ENCODE results near the gene C3orf18.

Gene C3orf18

DNA sequence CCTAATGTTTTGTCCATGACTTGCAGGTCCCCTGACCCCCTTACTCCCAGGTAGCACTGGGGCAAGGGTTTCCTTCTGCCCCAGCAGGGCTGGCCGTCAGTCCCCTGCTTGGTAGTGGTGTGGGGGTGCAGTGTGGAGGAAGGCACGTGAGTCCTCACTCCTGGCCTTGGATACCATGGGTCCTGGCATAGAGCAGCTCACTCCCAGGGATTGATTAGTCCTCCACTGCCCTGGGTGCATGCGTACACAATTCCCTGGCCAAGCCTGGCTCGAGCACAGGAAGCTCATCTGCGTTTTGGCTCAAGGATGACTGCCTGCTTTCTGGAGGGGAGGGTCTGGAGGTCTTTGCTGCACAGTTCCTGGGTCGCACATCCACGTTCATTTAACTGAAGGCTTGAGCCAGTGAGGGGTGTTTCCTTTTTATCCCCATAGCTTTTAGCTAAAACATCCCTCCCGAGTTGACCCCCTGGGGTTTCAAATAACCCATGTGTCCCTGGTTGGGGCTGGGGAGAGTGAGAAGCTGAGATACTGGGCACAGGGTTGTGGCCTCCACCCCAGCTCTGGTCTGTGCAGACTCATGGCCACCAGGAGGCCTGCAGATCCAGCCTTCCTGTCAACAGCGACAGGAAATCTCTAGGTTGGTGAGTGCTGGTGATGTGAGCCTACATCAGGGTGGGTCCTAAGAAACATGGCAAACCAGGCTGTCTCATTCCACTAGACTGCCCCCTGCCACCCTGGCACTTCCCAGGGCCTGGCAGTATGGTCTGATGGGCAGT lies 13.3 kb upstream of the C3orf18 start:
- no peak for DNase-seq (ENCODE audit: low spot score)

DNA sequence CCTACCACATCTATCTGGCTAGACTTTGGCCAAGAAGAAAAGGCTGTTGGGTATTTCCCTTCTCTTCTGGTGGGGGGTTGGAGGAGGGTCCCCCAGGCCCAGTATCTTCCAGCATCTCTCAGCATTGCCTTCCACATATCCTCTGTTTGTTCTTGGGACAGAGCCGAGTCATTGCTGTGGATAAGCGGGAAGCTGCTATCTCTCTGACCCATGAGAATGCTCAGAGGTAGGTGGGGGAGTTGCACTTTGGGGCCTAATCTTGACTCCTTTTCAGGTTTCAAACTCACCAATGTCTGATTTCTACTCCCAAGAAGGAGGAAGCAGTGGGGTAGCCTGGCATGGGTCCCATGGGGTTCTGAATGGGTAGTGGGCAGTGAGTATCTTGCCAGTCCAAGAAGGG lies 9.8 kb upstream of the C3orf18 start:
- DNase-seq (ENCODE audit: low spot score): no peak

DNA sequence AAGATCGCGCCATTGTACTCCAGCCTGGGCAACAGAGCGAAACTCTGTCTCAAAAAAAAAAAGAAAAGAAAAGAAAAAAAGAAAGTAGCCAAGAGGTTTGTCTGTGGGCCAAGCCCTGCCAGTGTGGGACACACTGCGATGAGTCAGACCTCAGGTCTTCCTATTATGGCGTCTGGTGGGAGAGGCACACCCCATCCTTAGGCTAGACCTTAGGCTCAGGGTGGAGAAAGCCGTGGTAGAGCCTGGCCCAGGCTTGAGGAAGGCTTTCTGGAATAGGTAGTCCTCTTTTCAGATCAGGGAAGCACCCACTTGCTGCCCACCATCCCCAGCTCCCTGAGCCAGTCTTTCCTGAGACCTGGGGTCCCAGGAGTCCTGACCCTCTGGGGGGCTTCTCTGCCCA lies 7.8 kb upstream of the C3orf18 start:
- no peak for DNase-seq (ENCODE audit: low spot score)

DNA sequence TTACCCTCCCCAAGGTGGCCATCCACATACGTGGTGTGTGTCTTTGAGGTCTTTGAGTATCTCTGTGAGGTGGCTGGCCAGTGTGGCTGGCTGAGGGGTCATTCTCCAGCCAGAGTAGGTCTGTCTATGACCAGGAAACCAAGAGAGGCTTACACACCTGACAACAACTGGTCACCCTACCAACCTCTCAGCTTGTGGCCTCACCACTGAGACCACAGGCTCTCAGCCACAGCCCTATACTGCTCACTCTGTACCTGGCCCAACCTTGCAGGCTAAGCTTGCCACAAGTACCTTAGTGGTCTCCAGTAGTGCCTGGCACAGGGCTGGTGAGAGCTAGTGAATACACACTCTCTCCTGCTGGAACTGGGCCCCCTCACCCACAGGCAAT lies 6.9 kb upstream of the C3orf18 start:
- DNase-seq (ENCODE audit: low spot score): no peak

DNA sequence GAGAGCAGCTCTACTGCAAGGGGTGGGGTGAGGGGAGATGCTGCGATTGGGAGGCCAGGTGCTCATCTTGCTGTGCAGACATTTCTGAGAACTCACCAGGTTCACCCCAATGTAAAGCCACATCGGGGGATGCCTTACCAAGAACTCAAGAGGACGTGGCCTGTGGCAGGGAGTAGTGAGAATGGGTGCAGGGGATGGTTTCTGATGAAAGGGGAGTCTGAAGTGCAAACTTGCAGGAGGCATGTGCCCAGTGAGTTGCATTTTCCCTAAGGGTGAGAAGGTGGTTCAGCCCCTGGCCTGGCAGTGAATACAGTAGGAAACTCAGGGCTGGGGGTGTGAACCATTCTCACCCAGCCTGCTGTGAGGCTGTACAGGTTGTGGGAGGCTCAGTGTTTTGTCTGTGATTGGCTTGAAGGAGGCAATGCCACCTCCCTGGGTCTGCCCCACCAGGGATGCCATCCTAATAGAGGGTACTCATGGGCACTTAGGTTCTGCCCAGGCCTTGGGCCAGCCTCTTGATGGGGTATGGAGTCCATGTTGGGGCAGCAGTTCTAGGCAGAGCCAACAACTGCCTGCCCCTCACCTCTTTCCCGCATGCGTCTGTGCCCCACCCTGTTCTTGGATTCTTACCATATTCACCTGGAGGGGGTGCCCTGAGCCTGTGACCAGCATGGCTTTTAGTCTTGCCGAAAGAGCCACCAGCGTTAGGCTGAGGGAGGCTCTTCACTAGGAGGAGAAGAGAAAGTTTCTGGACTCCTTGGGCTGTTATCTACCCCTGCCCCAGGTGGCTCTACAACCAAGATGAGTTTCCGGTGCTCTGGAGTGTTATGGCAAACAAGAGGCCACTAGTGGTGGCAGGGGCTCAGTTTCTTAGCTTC lies 6.3 kb upstream of the C3orf18 start:
- DNase-seq (ENCODE audit: low spot score): peak; percentile 43

DNA sequence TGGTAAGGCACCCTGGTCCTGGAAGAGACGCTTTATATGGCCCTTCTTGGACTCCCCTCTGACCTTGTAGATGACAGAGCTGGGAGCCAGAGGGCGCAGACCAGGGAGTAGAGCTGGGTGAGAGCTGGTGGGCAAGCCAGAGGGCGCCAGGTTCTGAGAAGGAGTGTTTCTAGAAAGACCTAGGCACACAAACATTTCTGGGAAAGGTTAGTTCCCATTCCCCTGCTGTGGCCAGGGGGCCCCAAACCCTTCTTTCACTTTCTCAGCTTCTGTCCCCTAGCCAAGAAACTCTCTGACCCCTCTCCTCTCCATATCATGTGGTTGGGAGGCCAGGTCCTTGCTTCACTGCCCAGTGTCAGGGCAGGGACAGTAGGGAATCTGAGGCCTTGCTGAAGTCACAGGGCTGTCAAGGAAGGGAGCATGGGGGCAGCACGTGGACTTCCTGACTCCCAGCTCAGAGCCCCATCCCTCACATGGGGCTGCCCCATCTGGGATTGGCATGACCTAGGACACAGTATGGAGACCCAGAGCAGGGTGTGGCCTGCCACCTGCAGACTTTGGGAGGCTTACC lies 5.3 kb upstream of the C3orf18 start:
- DNase-seq (ENCODE audit: low spot score): no peak

DNA sequence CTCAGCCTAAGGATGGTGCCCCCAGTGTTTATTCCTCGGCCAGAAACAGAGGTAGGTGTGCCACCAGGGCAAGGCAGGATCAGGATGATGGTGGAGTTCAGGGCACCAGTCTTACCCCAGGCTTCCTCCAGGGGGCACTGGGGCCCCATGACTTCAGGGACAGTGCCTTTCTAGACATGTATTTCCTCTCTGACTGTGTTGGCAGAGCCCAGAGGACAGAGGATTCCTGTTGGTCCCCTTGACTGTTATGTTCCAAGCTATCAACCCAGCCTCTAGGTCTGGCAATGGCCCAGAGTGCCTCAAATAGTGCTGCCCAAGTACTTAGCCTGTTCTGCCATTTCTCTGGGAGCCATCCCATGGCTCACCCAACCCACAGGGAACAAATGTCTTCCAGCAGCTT lies 4.6 kb upstream of the C3orf18 start:
- peak; percentile 82 for DNase-seq (ENCODE audit: low spot score)

DNA sequence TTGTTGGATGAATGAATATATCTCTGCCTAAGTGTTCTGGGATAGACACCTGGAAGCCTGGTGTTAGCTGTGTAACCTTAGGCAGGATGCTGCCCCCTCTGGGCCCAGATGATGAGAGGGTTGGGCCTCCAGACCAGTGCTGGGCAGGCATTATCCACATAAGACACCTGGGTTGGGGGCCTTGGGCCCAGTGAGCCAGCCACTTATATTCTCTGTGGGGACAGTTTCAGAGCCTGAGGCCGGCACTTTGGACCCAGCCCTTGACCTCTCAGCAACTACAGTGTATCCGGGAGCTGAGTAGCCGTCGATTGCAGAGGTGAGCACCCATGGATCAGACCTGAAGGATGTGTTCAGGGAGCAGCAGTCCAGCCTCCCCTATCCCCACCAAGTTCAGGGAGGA lies 3.9 kb upstream of the C3orf18 start:
- DNase-seq (ENCODE audit: low spot score): no peak

DNA sequence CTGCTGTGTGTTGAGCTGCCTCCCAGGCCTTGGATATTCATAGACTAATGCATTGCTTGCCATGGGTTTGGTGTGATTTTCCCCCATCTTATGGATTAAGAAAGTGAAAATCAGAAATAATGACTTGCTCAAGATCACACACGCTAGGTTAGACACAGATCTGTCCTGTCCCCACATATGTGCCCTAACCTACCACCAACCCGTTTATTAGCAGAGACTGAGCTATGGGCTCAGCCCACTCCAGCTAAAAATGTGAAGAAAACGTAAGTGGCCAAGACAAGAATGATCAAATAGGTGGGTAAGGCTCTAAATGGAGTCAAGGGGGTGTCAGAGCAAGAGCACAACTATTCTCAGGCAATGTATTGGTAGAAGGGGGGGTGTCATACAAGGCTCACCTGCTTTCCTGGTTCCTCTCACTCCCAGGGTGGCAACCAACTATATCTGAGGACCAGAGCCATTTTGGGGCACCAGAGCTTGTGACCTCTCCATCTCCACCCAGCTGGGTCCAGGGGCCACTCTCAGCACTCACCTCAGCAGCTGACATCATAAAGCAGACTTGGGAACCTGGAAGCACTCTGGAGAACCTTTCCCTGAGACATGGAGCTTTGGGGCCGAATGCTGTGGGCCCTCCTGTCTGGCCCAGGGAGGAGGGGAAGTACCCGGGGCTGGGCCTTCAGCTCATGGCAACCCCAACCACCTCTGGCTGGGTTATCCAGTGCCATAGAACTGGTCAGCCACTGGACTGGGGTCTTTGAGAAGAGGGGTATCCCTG lies 3.1 kb upstream of the C3orf18 start:
- DNase-seq (ENCODE audit: low spot score): no peak

DNA sequence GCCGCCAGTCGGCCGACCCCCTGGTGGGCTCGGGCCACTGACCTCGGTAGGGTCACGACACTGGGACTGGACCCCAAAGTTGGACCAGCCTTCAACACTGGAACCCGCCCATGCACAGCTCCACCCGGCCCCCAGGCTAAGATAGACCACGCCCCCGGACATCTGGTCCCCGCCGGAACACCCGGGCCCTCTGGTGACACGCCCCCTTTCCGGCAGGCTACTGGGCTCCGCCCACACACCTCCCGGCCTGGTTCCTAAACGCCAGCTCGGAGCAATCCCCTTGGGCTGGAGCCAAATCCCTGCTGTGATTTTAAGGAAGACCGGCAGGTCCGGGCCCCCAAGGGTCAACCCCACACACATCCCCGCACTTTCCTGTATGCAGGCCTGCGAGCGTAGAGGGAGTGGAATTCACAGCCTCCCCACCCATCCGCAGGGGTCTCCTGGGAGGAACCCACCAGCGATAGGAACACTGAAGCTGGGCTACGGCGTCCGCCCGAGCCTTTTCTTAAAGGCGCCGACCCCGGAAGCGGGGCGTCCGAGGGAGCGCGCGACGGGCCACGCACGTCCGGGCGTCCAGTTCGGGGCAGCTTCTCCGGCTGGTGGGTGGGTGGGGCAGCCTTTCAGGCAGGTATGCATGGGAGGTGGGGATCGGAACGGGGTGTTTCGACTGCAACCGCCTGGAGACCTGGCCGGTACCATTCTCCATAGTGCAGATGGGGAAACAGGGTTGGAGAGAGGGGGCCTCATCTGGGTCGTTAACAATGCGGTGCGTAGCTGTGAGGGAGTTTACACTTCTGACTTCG lies 1.6 kb upstream of the C3orf18 start, which contains the start of gene HEMK1:
Gene HEMK1, plus strand, starts transcription at position 576 of the 803 bp plus-strand sequence. CDS start 1,583 bp downstream, outside the sequence.
- DNase-seq (ENCODE audit: low spot score): peak; percentile 94

DNA sequence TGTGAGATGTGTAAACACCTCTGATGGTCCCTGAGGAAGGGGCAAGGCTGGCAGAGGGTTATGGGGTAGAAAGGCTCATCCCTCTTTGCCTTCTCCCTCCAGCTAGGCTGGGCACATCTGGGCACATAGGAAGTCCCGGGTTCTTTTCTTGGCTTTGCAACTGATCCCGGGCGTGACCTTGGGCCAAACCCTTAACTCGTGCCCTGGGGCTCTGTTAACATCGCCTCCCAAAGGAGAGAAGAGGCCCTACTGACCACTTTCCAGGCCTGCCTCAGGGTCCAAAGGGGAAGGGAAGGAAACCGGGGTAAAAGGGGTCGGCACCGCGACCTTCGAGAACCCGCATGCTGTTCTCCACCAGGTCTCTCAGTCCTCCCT lies 549 bp downstream of the C3orf18 start:
- no peak for DNase-seq (ENCODE audit: low spot score)

DNA sequence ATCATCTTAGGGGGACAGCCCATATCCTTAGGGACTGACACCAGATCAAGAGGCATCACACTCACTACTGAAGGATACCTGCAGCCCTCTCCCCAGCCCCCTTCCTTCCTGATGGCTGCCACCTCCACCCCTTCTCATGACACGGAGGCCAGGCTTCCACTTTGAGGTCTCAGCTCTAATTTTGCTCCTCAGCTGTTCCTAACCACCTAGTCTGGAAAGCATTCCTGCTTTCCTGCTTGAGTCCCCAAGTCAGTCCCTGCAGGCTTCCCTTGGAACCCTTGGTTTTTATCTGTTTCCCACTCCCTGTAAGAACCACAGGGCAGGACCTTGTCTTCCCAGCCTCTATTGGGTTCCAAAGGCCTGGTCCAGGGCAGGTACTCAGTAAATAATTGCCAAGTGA lies 3.2 kb downstream of the C3orf18 start:
- DNase-seq (ENCODE audit: low spot score): no peak

DNA sequence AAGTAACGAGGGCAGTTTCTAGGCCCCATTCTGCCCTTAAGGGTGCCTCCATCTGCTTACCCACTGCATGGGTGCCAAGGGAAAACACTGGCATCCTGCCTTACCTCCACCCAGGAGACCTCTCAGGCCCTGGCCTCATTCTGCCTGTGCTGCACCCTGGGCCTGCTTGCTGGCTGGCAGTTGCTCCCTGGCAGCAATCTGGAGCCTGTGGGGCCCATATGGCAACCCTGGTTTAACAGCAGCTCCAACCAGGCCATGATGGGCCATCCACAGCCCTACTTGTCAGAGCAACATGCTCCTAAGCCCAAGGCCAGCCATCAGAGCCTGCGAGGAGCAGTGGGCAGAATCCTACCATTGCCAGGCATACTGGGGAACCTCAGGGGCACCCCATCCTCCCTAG lies 3.7 kb downstream of the C3orf18 start:
- no peak for DNase-seq (ENCODE audit: low spot score)

DNA sequence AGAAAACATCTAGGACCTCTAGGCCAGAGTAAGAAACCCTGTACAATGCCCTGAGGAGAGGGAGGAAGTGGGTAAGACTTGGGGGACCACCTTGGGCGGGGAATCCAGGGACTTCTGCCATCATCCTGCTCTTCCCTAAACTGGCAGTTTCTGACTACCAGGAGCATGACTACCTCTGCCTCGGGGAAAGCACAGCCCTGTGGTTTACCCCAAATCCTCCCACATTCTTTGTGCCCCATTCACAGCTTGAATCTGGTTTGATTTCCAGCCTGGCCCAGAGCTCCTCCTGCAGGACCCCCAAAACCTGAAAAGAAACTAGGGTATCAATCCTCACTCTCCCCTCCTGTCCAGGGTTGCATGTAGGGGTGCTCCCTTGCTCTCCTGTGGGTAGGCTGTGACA lies 4.7 kb downstream of the C3orf18 start:
- DNase-seq (ENCODE audit: low spot score): no peak

DNA sequence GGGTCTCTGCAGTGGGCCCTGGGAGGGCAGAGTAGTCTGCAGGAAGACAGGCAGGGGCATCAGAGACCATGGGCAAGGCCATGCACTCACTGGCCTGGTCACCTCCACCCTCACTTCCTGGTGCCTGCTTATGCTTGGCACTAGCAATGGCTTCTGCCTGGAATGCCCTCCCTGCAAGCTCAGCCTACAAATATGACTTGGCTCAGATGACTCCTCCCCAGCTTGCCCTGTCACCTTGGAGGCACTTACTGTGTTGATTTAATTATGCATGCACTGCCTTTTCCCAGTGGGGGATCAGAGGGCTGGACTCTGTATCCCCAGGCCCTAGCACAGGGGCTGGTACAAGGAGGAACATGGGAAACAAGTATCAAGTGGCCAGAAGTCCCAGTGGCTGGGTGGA lies 7.8 kb downstream of the C3orf18 start:
- no peak for DNase-seq (ENCODE audit: low spot score)

DNA sequence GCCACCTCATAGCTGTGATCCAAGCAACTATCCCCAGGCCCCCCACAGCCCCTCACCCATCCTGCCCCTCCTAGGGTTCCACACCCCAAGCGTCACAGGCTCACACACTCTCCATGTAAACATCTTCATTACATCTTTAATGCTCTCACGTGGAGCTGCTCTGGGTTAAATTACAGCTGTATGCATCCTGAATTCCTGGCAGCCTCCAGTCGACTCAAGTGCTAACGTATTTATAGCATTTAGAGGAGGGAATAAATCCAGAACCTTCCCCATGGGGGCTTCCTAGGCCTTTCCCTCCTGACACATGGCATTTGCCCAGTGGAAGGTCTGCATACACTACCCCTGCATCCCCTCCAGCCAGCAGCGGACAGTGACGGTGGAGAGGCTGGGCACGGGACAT lies 9.6 kb downstream of the C3orf18 start:
- DNase-seq (ENCODE audit: low spot score): no peak

DNA sequence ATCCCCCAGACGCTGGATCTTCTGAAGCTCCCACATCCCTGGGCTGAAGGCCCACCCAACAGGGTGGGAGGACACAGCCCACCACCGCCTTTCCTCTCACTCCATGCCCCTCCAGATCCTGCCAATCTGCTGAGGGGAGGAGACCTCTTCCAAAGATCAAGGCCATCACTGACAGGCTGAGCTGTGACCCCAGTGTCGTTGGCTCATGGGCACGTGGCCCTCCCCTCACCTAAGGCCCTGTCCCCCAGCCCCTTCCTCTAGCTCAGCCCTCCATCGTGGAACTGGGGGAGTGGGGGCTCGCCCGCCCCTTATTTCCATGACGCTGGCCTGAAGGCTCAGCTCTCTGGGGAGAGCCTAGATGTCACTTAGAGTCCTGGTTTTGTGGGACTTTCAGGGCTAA lies 10.4 kb downstream of the C3orf18 start:
- DNase-seq (ENCODE audit: low spot score): no peak

DNA sequence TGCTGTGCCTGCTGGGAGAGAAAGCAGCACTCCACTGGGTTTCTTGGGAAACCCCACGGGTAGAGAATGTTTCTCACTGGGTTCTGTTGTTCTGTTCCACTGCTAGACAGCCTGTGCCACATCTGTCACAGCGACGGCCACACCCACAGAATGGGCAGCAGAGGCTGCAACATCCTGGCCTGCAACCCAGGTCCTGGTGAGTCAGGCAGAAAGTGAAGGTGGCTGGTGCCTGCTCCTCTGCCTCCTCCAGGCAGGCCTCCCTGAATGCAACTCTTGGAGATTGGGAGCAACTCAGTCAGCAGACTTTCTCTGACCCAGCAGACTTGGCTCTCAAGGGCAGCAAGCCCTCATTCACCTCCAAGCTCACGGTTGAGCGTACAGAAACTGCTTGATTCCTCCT lies 13.0 kb downstream of the C3orf18 start:
- DNase-seq (ENCODE audit: low spot score): no peak

DNA sequence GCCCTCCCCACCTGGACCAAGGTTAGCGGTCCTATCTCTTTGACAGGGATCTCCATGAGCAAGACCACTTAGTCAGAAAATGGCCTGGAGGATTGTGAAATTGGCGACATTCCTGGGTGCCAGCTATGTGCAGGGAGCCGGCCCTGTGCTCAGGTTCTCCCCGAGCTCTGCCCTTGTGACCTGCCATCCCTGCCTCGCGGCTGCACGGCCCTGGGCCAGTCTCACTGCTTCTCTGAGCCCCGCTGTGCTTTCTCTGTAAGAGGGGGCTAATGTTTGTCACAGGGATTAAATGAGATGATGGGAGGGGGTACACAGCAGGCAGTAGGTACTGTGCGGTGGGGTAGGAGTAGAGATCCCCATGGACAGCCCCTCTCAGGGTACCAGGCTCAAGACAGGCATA lies 14.9 kb downstream of the C3orf18 start:
- DNase-seq (ENCODE audit: low spot score): no peak

DNA sequence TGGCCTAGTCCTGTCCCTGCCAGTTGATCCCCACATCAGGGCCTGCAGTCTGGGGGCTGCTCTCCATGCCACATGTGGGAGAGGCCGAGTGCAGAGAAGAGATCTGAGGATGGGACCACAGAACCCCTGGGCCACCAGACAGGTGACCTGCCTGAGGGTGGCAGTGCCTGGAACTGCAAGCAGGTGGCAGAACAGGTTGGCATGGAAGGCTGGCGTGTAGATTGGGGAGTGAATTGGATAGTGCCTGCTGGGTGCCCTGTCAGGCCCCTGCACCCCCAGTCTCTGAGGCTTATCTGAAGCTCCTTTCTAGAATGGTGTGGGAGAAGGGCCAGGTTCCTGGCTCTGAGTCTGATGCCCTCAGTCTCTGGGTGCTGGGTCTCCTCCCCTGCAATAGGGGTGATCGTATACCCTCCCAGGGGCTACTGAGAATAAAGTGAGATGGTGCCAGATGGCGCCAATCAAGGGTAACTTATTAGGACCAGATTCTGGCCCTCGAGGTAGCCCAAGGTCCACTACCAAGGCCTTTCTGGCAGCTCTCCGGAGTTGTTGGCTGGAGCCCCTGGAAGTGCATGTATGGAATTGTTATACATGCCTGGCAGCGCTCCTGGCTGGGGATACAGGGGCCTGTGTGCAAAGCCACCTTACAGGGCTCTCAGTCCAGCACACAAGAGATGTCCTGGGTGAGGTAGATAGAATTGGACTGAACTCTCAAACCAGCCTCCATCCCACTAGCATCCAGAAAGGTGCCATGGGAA lies 15.7 kb downstream of the C3orf18 start:
- DNase-seq (ENCODE audit: low spot score): no peak

Data from CD4-positive, alpha-beta T cell treated with Interleukin-6 at 100 ng/mL for 8 hours (primary cell).